ENCODE measurements around the gene NLRC5.

NLRC5 gene

GRCh38 chr16:57130950-57131321 lies 141.6 kb downstream of the NLRC5 start:
- DNase-seq, result no peak

- no peak for DNase-seq
These were observed 142.1 kb downstream of the NLRC5 start for GRCh38 chr16:57131351-57131970.

DNA sequence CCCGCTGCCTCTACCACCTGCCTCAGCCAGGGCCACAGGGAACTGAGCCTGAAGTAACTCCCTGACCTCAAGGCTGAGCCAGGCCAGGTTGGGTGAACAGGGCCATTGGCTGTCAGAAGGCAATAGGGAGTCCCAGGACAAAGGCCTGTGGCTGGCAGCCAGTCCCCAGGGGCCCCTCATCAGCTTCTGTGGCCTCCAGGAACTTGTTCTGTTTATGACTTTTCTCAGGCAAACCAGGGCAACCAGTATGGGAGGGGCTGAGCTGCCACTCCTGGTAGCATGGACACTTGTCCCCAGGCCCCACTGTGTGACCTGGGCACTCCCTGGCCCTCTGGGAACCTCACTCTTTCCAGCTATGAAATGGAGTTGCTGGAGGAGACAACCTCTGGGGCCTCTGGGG lies 143.1 kb downstream of the NLRC5 start:
- no peak for DNase-seq

GRCh38 chr16:57133031-57133430 lies 143.7 kb downstream of the NLRC5 start:
- no peak for DNase-seq

Data from inflammatory macrophage (primary cell).